Thoracic aorta (tissue), 2 donors: ENCODE measurements around the gene DYTN. TPM values are rescaled to one million over a fixed set of nuclear protein-coding genes. Genes with fewer than 3 reads are reported as not detected.

ENCODE experiments used
- ATAC-seq: fragments of 150-250 bp; one replicate; pipeline ENCODE4 v1.8.0; 2017; ENCODE audit warnings: low read depth; ENCODE audit not compliant: insufficient number of reproducible peaks, low FRiP score
- DNase-seq: peaks from one replicate; pipeline ENCODE4 v3.0.0-alpha.2; 2020; ENCODE audit warnings: low spot score
- H3K27ac ChIP-seq, 2 donors: fragments of 200-600 bp; sonication (generic); 1 replicate in 1 of 2; 2 replicates in 1 of 2; pipeline ENCODE4 v1.5.1; 2016; ENCODE audit warnings: mild to moderate bottlenecking in 2 of 2, moderate library complexity in 2 of 2
- H3K27me3 ChIP-seq: fragments of 200-600 bp; sonication (generic); replicated peaks from 2 replicates; pipeline ENCODE4 v1.6.0; 2016; ENCODE audit warnings: mild to moderate bottlenecking; ENCODE audit not compliant: insufficient read depth
- H3K36me3 ChIP-seq: fragments of 200-600 bp; sonication (generic); one replicate; pipeline ENCODE4 v1.5.1; 2016
- H3K4me1 ChIP-seq, 2 donors: fragments of 200-600 bp; sonication (generic); 1 replicate in 1 of 2; 2 replicates in 1 of 2; pipeline versions ENCODE4 v1.5.1 to v1.6.0; 2016; ENCODE audit warnings: low read depth in 2 of 2, mild to moderate bottlenecking in 1 of 2; ENCODE audit not compliant: control insufficient read depth in 1 of 2
- H3K4me3 ChIP-seq: fragments of 200-600 bp; sonication (generic); 2 replicates; pipeline ENCODE4 v1.5.1; 2016; ENCODE audit warnings: mild to moderate bottlenecking
- H3K9me3 ChIP-seq: fragments of 200-600 bp; sonication (generic); 2 replicates; pipeline ENCODE4 v1.5.1; 2016
- CTCF ChIP-seq: fragments of 200-600 bp; sonication (generic); IDR thresholded peaks from one replicate; pipeline ENCODE4 v1.5.1; 2019; ENCODE audit warnings: antibody characterized with exemption
- total RNA-seq, 2 donors: library from RNA; depleted of rRNA; stranded (reverse); fragments of >200 nt; gene quantifications; one replicate each; pipeline versions ENCODE4 v1.1.0 to v1.2.3, GENCODE V29; 2016

DYTN gene
- total RNA-seq, 2 donors from 2014 or later: not detected

GRCh38 chr2:206631340-206631739 is 86.9 kb downstream of the DYTN start:
- H3K4me1 ChIP-seq: no peaks in the 10 kb centered on the region
- H3K4me3 ChIP-seq: no peak overlapping the region
- no peaks in the 10 kb centered on the region for H3K9me3 ChIP-seq
- H3K27ac ChIP-seq: no peak overlapping the region
- no peaks in the 10 kb centered on the region for H3K36me3 ChIP-seq
- H3K27me3 ChIP-seq: no peaks in the 10 kb centered on the region
- ATAC-seq (no peak), DNase-seq (no peak)
- no peak for TF ChIP-seq CTCF

GRCh38 chr2:206627632-206628031 is 90.6 kb downstream of the DYTN start:
- Histone ChIP-seq H3K9me3 (no peaks in the 10 kb centered on the region), H3K4me3 (no peak overlapping the region), H3K27ac (no peak overlapping the region), H3K36me3 (no peaks in the 10 kb centered on the region), H3K27me3 (no peaks in the 10 kb centered on the region), H3K4me1 (no peaks in the 10 kb centered on the region)
- ATAC-seq: no peak
- TF ChIP-seq CTCF: no peak
- no peak for DNase-seq

- TF ChIP-seq CTCF: no peak
- H3K9me3 ChIP-seq: no peaks in the 10 kb centered on the region
- no peaks in the 10 kb centered on the region for H3K4me1 ChIP-seq
- no peak overlapping the region for H3K4me3 ChIP-seq
- no peaks in the 10 kb centered on the region for H3K27me3 ChIP-seq
- DNase-seq: no peak
- no peak for ATAC-seq
- H3K36me3 ChIP-seq: no peaks in the 10 kb centered on the region
- no peak overlapping the region for H3K27ac ChIP-seq
These were observed 92.1 kb downstream of the DYTN start for GRCh38 chr2:206626108-206626507.

- H3K36me3 ChIP-seq: no peaks in the 10 kb centered on the region
- H3K27ac ChIP-seq: no peak overlapping the region
- no peak for DNase-seq
- no peak for TF ChIP-seq CTCF
- no peaks in the 10 kb centered on the region for H3K9me3 ChIP-seq
- H3K4me1 ChIP-seq: no peaks in the 10 kb centered on the region
- H3K4me3 ChIP-seq: no peak overlapping the region
- no peak for ATAC-seq
- no peaks in the 10 kb centered on the region for H3K27me3 ChIP-seq
These were observed 99.2 kb downstream of the DYTN start for GRCh38 chr2:206619011-206619410.

- H3K27me3 ChIP-seq: no peaks in the 10 kb centered on the region
- no peaks in the 10 kb centered on the region for H3K36me3 ChIP-seq
- no peak overlapping the region for H3K4me3 ChIP-seq
- no peak overlapping the region for H3K27ac ChIP-seq
- DNase-seq (no peak), ATAC-seq (no peak)
- no peaks in the 10 kb centered on the region for H3K9me3 ChIP-seq
- H3K4me1 ChIP-seq: no peaks in the 10 kb centered on the region
- no peak for TF ChIP-seq CTCF
These were observed 102.0 kb downstream of the DYTN start for GRCh38 chr2:206616151-206616550.
